Stomach (tissue), 9 donors: Measurements from ENCODE around the gene RER1. TPM values are rescaled to one million over a fixed set of nuclear protein-coding genes. Genes with fewer than 3 reads are reported as not detected.

ENCODE experiments used
- DNase-seq, 2 donors: peaks; one replicate each; pipeline versions ENCODE4 v3.0.0 to v3.0.0-alpha.2; 2013 to 2019
- H3K27ac ChIP-seq, 5 donors: fragments of 200-600 bp in 4 of 5; sonication (generic) in 4 of 5; one replicate each; pipeline ENCODE4 v1.5.1; 2013 to 2019; ENCODE audit warnings: mild to moderate bottlenecking in 1 of 5, moderate library complexity in 1 of 5
- H3K27me3 ChIP-seq, 3 donors: fragments of 200-600 bp; sonication (generic); one replicate each; pipeline ENCODE4 v1.5.1; 2017 to 2019; ENCODE audit warnings: mixed run types in 1 of 3
- H3K36me3 ChIP-seq, 4 donors: fragments of 200-600 bp; sonication (generic); 1 replicate in 3 of 4; 2 replicates in 1 of 4; pipeline ENCODE4 v1.5.1; 2016 to 2019
- H3K4me1 ChIP-seq, 4 donors: fragments of 200-600 bp; sonication (generic); one replicate each; pipeline ENCODE4 v1.5.1; 2016 to 2019
- H3K4me3 ChIP-seq, 4 donors: fragments of 200-600 bp; sonication (generic) in 3 of 4; one replicate each; pipeline ENCODE4 v1.5.1; 2016 to 2019; ENCODE audit warnings: mild to moderate bottlenecking in 1 of 4
- H3K9me3 ChIP-seq, 4 donors: fragments of 200-600 bp; sonication (generic); one replicate each; pipeline ENCODE4 v1.5.1; 2016 to 2019
- EP300 ChIP-seq: sonication (generic); formaldehyde crosslinking; IDR thresholded peaks from one replicate; pipeline ENCODE4 v1.6.1; 2017; ENCODE audit warnings: antibody characterized with exemption
- POLR2A ChIP-seq, 4 donors: fragments of 450-650 bp; IDR thresholded peaks; one replicate each; pipeline ENCODE4 v1.6.1; 2016; ENCODE audit warnings: antibody characterized with exemption in 4 of 4, control low read depth in 2 of 4, mild to moderate bottlenecking in 1 of 4, moderate library complexity in 1 of 4
- POLR2AphosphoS5 ChIP-seq, 3 donors: sonication (generic); formaldehyde crosslinking; IDR thresholded peaks; one replicate each; pipeline ENCODE4 v1.6.1; 2016; ENCODE audit warnings: antibody characterized with exemption in 3 of 3
- WGBS, 5 donors: extraction: QIAGEN DNeasy Blood & Tissue Kit in 3 of 5; methylation state at CpG; one replicate each; pipeline versions ENCODE4 v1.1.5 to v1.1.7; 2013 to 2018; 5-methylcytosine and 5-hydroxymethylcytosine counted together
- intact Hi-C: fragments of 100-400 bp; cut with DNase I; formaldehyde crosslinking; loops from one replicate; pipeline ENCODE4 v1.15.1; 2023; ENCODE audit warnings: low total_unique reads
- polyA plus RNA-seq, 3 donors: library from polyadenylated mRNA; stranded (reverse); fragments of 200-250 nt; gene quantifications; one replicate each; pipeline ENCODE4 v1.2.3, GENCODE V29; 2013
- total RNA-seq, 5 donors: library from RNA; depleted of rRNA; stranded (reverse); fragments of >200 nt; gene quantifications; one replicate each; pipeline versions ENCODE4 v1.1.0 to v1.2.3, GENCODE V29; 2014 to 2016
- TF ChIP-seq, protein P1 (sequence below), 7 experiments: fragments of 450-650 bp in 4 of 7; fragments of 200-600 bp in 3 of 7; sonication (generic) in 3 of 7; IDR thresholded peaks; one replicate each; pipeline ENCODE4 v1.5.1; 2016 to 2019; ENCODE audit warnings: antibody characterized with exemption in 7 of 7, control low read depth in 2 of 7, mild to moderate bottlenecking in 1 of 7
- donor health status: healthy with polysubstance abuse.
- donor health status: Bipolar disorder and iron deficiency.
- donor health status: healthy.

RER1 gene
- total and polyA plus RNA-seq, 8 donors, result 38.2 to 73.6 (median 66.7) TPM

DNA sequence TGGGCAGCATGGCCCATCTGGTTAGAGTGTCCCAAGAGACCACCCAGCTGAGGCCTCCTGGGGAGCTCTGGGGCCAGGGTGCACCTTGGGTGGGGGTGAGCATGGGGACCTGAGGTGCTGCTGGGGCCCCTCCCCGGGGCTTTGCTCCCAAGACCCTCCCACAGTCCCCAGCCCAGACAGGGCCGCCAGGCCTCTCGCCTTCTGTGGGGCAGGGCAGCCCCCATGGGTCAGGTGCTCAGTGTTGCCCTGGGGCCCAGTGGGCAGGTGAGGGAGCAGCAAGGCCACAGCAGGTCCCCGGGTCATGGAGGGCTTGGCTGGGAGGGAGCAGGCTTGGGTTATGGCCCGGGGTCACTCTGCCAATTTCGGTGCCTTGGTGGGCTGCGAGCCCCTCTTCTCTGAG lies 45.2 kb downstream of the RER1 start:
- no peak for DNase-seq
- no peaks in the 10 kb centered on the region for H3K4me1 ChIP-seq
- H3K27ac ChIP-seq, result no peak overlapping the region
- WGBS, 5 donors, result 72 to 84% (median 78%) methylated on average over 5 to 7 of the region's 7 CpGs
- TF ChIP-seq POLR2AphosphoS5 (IDR thresholded peaks at IDR 0.05), result no peak
- TF ChIP-seq, protein P1, sequence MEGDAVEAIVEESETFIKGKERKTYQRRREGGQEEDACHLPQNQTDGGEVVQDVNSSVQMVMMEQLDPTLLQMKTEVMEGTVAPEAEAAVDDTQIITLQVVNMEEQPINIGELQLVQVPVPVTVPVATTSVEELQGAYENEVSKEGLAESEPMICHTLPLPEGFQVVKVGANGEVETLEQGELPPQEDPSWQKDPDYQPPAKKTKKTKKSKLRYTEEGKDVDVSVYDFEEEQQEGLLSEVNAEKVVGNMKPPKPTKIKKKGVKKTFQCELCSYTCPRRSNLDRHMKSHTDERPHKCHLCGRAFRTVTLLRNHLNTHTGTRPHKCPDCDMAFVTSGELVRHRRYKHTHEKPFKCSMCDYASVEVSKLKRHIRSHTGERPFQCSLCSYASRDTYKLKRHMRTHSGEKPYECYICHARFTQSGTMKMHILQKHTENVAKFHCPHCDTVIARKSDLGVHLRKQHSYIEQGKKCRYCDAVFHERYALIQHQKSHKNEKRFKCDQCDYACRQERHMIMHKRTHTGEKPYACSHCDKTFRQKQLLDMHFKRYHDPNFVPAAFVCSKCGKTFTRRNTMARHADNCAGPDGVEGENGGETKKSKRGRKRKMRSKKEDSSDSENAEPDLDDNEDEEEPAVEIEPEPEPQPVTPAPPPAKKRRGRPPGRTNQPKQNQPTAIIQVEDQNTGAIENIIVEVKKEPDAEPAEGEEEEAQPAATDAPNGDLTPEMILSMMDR (IDR thresholded peaks at IDR 0.05), result no peak
- intact Hi-C loops, result loop anchor here (10.0 kb wide), 1 partner anchor 178 kb away; no protein-coding TSS in a partner anchor
- H3K9me3 ChIP-seq, result no peaks in the 10 kb centered on the region
- H3K4me3 ChIP-seq, result no peak overlapping the region
- H3K27me3 ChIP-seq, result peaks cover 3 to 90% (median 33%) of the 10 kb centered on the region in 3 donors
- H3K36me3 ChIP-seq, result no peaks in the 10 kb centered on the region

DNA sequence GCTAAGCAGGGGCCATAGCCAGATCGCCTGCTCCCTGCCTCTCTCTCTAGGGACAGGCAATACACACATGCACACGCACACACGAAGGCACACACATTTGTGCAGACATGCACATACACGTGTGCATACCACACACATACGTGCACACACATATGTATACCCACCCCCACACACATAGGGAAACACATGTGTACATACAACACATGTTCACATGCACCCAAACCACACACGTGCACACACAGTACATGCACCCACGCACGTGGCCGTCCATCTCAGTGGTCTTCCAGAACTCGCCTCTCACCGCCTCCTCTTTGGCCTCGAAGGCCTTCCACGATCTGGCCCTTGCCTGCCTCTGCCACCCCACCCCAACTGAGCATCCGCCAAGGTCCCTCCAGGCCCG lies 46.0 kb downstream of the RER1 start:
- Histone ChIP-seq H3K4me3 (no peak overlapping the region), H3K9me3 (no peaks in the 10 kb centered on the region), H3K27ac (no peak overlapping the region), H3K27me3 (peaks cover 7 to 90% (median 40%) of the 10 kb centered on the region in 3 donors), H3K4me1 (no peaks in the 10 kb centered on the region), H3K36me3 (no peaks in the 10 kb centered on the region)
- no peak for DNase-seq
- TF ChIP-seq POLR2A (IDR thresholded peaks at IDR 0.05), result no peak
- no peak for TF ChIP-seq EP300
- no peak for TF ChIP-seq POLR2AphosphoS5 (IDR thresholded peaks at IDR 0.05)
- TF ChIP-seq, protein P1 (IDR thresholded peaks at IDR 0.05), result no peak
- intact Hi-C loops, result loop anchor here (10.0 kb wide), 1 partner anchor 177 kb away; no protein-coding TSS in a partner anchor
- 82 to 90% (median 87%) methylated on average over 15 of the region's 15 CpGs for WGBS, 5 donors

DNA sequence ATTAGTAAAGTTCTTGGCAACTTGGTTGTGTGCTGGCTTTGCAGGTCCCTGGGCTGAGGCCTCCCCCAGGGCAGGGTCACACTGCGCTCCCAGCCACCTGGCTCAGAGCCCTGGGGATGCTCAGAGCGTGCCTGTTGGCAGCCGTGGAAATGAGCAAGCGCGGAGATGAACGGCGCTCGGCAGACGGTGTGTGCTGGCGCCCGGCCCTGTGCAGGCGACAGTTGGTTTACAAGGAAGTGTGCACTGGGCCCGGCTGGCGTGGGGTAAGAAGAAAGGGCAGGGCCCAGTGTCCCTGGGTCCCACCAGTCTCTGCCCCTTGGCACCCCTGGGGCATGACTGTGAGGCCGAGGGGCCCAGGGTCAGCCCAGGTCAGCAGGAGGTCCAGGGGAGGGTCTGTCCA lies 46.4 kb downstream of the RER1 start:
- no peak for DNase-seq
- H3K27me3 ChIP-seq, result peaks cover 9 to 90% (median 40%) of the 10 kb centered on the region in 3 donors
- WGBS, 5 donors, result 53 to 63% (median 61%) methylated on average over 14 to 15 of the region's 15 CpGs

DNA sequence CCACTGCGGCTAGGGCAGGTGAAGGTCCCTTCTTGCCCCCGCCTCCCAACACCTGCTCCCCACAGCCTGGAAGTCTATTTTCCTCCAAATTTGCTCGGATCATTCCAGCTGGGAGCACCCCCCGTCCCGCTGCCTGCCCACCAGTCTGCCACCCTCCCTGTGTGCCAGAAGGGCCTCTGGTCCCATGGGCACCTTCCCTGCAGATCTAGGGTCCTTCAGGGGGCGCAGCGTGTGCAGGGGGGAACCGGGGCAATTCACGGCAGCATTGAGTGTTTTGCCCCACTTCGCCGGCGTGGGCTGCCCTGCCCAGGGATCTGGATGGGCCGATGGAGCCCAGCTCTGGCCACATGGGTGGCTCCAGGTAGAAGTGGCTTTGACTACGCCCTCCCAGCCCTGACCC lies 47.0 kb downstream of the RER1 start:
- peaks cover 0 to 7% (median 5%) of the 10 kb centered on the region in 4 donors for H3K4me1 ChIP-seq
- DNase-seq, result no peak
- no peaks in the 10 kb centered on the region for H3K36me3 ChIP-seq
- no peak overlapping the region for H3K27ac ChIP-seq
- TF ChIP-seq, protein P1 (IDR thresholded peaks at IDR 0.05), result no peak
- no peak for TF ChIP-seq POLR2AphosphoS5 (IDR thresholded peaks at IDR 0.05)
- 68 to 92% (median 88%) methylated on average over 8 to 14 of the region's 14 CpGs for whole genome bisulfite sequencing, 5 donors
- peaks cover 13 to 90% (median 38%) of the 10 kb centered on the region in 3 donors for H3K27me3 ChIP-seq
- intact Hi-C loops, result loop anchor here (10.0 kb wide), 1 partner anchor 176 kb away; no protein-coding TSS in a partner anchor
- no peak overlapping the region for H3K4me3 ChIP-seq
- no peaks in the 10 kb centered on the region for H3K9me3 ChIP-seq

More for the DNA sequence above, 46.4 kb downstream of the RER1 start:
- TF ChIP-seq POLR2A (IDR thresholded peaks at IDR 0.05), result no peak
- TF ChIP-seq, protein P1 (IDR thresholded peaks at IDR 0.05), result no peak
- no peak for TF ChIP-seq EP300
- TF ChIP-seq POLR2AphosphoS5 (IDR thresholded peaks at IDR 0.05), result no peak
- intact Hi-C loops, result loop anchor here (10.0 kb wide), 1 partner anchor 177 kb away; no protein-coding TSS in a partner anchor
- no peak overlapping the region for H3K27ac ChIP-seq
- H3K4me1 ChIP-seq, result peaks cover 0 to 3% (median 1%) of the 10 kb centered on the region in 4 donors
- no peaks in the 10 kb centered on the region for H3K36me3 ChIP-seq
- H3K4me3 ChIP-seq, result no peak overlapping the region
- no peaks in the 10 kb centered on the region for H3K9me3 ChIP-seq
